ENCODE measurements around the gene ARMCX6.

The ARMCX6 gene

GRCh38 chrX:101642093-101642492, 24.3 kb upstream of the ARMCX6 start:
- no peak overlapping the region for H3K4me3 ChIP-seq (replicated peaks; ENCODE audit: insufficient read depth, low read length)
- no peak overlapping the region for H3K27ac ChIP-seq (replicated peaks)
- H3K27me3 ChIP-seq (ENCODE audit: insufficient read depth, poor library complexity, severe bottlenecking), result no peaks in the 10 kb centered on the region
- TF ChIP-seq GABPA (IDR thresholded peaks at IDR 0.05; ENCODE audit: low read depth) (no peak), CTCF (IDR thresholded peaks at IDR 0.05; ENCODE audit: insufficient read depth, low read length) (no peak), REST (IDR thresholded peaks at IDR 0.05; ENCODE audit: insufficient replicate concordance, low read depth) (no peak), POLR2AphosphoS5 (IDR thresholded peaks at IDR 0.05; ENCODE audit: low read depth) (no peak), SPI1 (IDR thresholded peaks at IDR 0.05; ENCODE audit: borderline replicate concordance, low read depth) (no peak)
- DNase-seq (ENCODE audit: low read depth in 1 of 2, low spot score in 1 of 2), result no peak

GRCh38 chrX:101639583-101639982, 21.8 kb upstream of the ARMCX6 start:
- TF ChIP-seq REST (IDR thresholded peaks at IDR 0.05; ENCODE audit: insufficient replicate concordance, low read depth) (no peak), POLR2AphosphoS5 (IDR thresholded peaks at IDR 0.05; ENCODE audit: low read depth) (no peak), CTCF (IDR thresholded peaks at IDR 0.05; ENCODE audit: insufficient read depth, low read length) (no peak), SPI1 (IDR thresholded peaks at IDR 0.05; ENCODE audit: borderline replicate concordance, low read depth) (no peak), GABPA (IDR thresholded peaks at IDR 0.05; ENCODE audit: low read depth) (no peak)
- Histone ChIP-seq H3K27ac (replicated peaks) (no peak overlapping the region), H3K27me3 (ENCODE audit: insufficient read depth, poor library complexity, severe bottlenecking) (no peaks in the 10 kb centered on the region), H3K4me3 (replicated peaks; ENCODE audit: insufficient read depth, low read length) (no peak overlapping the region)
- no peak for DNase-seq (ENCODE audit: low read depth in 1 of 2, low spot score in 1 of 2)

- no peaks in the 10 kb centered on the region for H3K27me3 ChIP-seq (ENCODE audit: insufficient read depth, poor library complexity, severe bottlenecking)
- no peak for DNase-seq (ENCODE audit: low read depth in 1 of 2, low spot score in 1 of 2)
- no peak overlapping the region for H3K27ac ChIP-seq (replicated peaks)
- H3K4me3 ChIP-seq (replicated peaks; ENCODE audit: insufficient read depth, low read length), result no peak overlapping the region
- TF ChIP-seq POLR2AphosphoS5 (IDR thresholded peaks at IDR 0.05; ENCODE audit: low read depth) (no peak), SPI1 (IDR thresholded peaks at IDR 0.05; ENCODE audit: borderline replicate concordance, low read depth) (no peak)
Observed at GRCh38 chrX:101619364-101619763, 1.6 kb upstream of the ARMCX6 start.

GRCh38 chrX:101605728-101606127, 12.1 kb downstream of the ARMCX6 start:
- no peak overlapping the region for H3K4me3 ChIP-seq (replicated peaks; ENCODE audit: insufficient read depth, low read length)
- no peak overlapping the region for H3K27ac ChIP-seq (replicated peaks)
- no peak for TF ChIP-seq CTCF (IDR thresholded peaks at IDR 0.05; ENCODE audit: insufficient read depth, low read length)
- no peak for TF ChIP-seq REST (IDR thresholded peaks at IDR 0.05; ENCODE audit: insufficient replicate concordance, low read depth)
- TF ChIP-seq GABPA (IDR thresholded peaks at IDR 0.05; ENCODE audit: low read depth), result no peak
- no peak for TF ChIP-seq SPI1 (IDR thresholded peaks at IDR 0.05; ENCODE audit: borderline replicate concordance, low read depth)
- TF ChIP-seq POLR2AphosphoS5 (IDR thresholded peaks at IDR 0.05; ENCODE audit: low read depth), result no peak
- DNase-seq (ENCODE audit: low read depth in 1 of 2, low spot score in 1 of 2), result no peak
- peaks cover 10% of the 10 kb centered on the region for H3K27me3 ChIP-seq (ENCODE audit: insufficient read depth, poor library complexity, severe bottlenecking)
